GM12878 (cell line): ENCODE measurements around the gene PYHIN1. TPM values are rescaled to one million over a fixed set of nuclear protein-coding genes. Genes with fewer than 3 reads are reported as not detected.
A peak's percentile ranks its signal among the peaks of the same experiment; 100 is the strongest.

Experiments used
- CEBPB ChIP-seq, 2 experiments: fragments of 150-350 bp in 1 of 2; IDR thresholded peaks; 2 replicates each; pipeline ENCODE4 v1.6.1; 2012 to 2014; ENCODE audit warnings: low read depth in 2 of 2, low read length in 2 of 2, borderline replicate concordance in 1 of 2, inconsistent platforms in 1 of 2
- CEBPZ ChIP-seq: fragments of 150-350 bp; IDR thresholded peaks from 2 replicates; pipeline ENCODE4 v1.6.1; 2016; ENCODE audit warnings: low read depth, low read length
- CHD1 ChIP-seq: IDR thresholded peaks from 2 replicates; pipeline ENCODE4 v1.6.1; 2012; ENCODE audit warnings: low read depth, low read length, improper control_type of control experiment
- CHD2 ChIP-seq: IDR thresholded peaks from 2 replicates; pipeline ENCODE4 v1.6.1; 2011; ENCODE audit warnings: low read depth, low read length, improper control_type of control experiment, borderline replicate concordance
- CUX1 ChIP-seq: IDR thresholded peaks from 2 replicates; pipeline ENCODE4 v1.6.1; 2012; ENCODE audit warnings: improper control_type of control experiment, low read depth, low read length; ENCODE audit not compliant: insufficient replicate concordance
- EGR1 ChIP-seq, 2 experiments: IDR thresholded peaks; 1 replicate in 1 of 2; 2 replicates in 1 of 2; pipeline ENCODE4 v1.6.1; 2011 to 2012; ENCODE audit warnings: low read depth in 2 of 2, low read length in 2 of 2, borderline replicate concordance in 1 of 2, mild to moderate bottlenecking in 1 of 2, moderate library complexity in 1 of 2
- FOXK2 ChIP-seq: fragments of 450-650 bp; IDR thresholded peaks from 2 replicates; pipeline ENCODE4 v1.6.1; 2017; ENCODE audit warnings: mild to moderate bottlenecking, moderate library complexity
- IRF4 ChIP-seq: IDR thresholded peaks from 2 replicates; pipeline ENCODE4 v1.6.1; 2011; ENCODE audit warnings: low read depth, low read length
- KAT2A ChIP-seq: conservative IDR thresholded peaks from 2 replicates; pipeline ENCODE4 v1.6.1; 2011; ENCODE audit warnings: low read depth, low read length; ENCODE audit not compliant: control insufficient read depth
- KDM1A ChIP-seq: fragments of 200-600 bp; sonication (generic); IDR thresholded peaks from 2 replicates; pipeline ENCODE4 v1.6.1; 2016; ENCODE audit warnings: borderline replicate concordance
- LARP7 ChIP-seq: fragments of 450-650 bp; IDR thresholded peaks from 2 replicates; pipeline ENCODE4 v1.6.1; 2017; ENCODE audit warnings: mild to moderate bottlenecking
- NFYB ChIP-seq: IDR thresholded peaks from 2 replicates; pipeline ENCODE4 v1.6.1; 2011; ENCODE audit warnings: low read depth, mild to moderate bottlenecking, low read length, improper control_type of control experiment, moderate library complexity; ENCODE audit not compliant: insufficient read depth
- NR2C1 ChIP-seq: fragments of 450-650 bp; IDR thresholded peaks from 2 replicates; pipeline ENCODE4 v1.6.1; 2017; ENCODE audit warnings: antibody characterized with exemption, mild to moderate bottlenecking, moderate library complexity
- PBX3 ChIP-seq: IDR thresholded peaks from 2 replicates; pipeline ENCODE4 v1.6.1; 2011; ENCODE audit warnings: mild to moderate bottlenecking, low read depth, low read length, moderate library complexity; ENCODE audit not compliant: insufficient replicate concordance
- POLR2A ChIP-seq: IDR thresholded peaks from 2 replicates; pipeline ENCODE4 v1.6.1; 2011; ENCODE audit warnings: low read depth, mild to moderate bottlenecking, low read length
- POLR2AphosphoS2 ChIP-seq: IDR thresholded peaks from 2 replicates; pipeline ENCODE4 v1.6.1; 2011; ENCODE audit warnings: low read depth, mild to moderate bottlenecking, low read length, improper control_type of control experiment, moderate library complexity
- RELA ChIP-seq: fragments of 450-650 bp; IDR thresholded peaks from 2 replicates; pipeline ENCODE4 v1.8.0; 2014; ENCODE audit warnings: borderline replicate concordance; ENCODE audit not compliant: partially characterized antibody
- RFX5 ChIP-seq: IDR thresholded peaks from 2 replicates; pipeline ENCODE4 v1.6.1; 2011; ENCODE audit warnings: low read depth, low read length, improper control_type of control experiment
- RUNX3 ChIP-seq: IDR thresholded peaks from 2 replicates; pipeline ENCODE4 v1.6.1; 2012; ENCODE audit warnings: low read length, inconsistent platforms
- SMC3 ChIP-seq: IDR thresholded peaks from 2 replicates; pipeline ENCODE4 v1.6.1; 2011; ENCODE audit warnings: low read length, improper control_type of control experiment, borderline replicate concordance
- ZNF384 ChIP-seq: IDR thresholded peaks from 2 replicates; pipeline ENCODE4 v1.6.1; 2012; ENCODE audit warnings: low read depth, mild to moderate bottlenecking, low read length, improper control_type of control experiment, borderline replicate concordance
- polyA plus RNA-seq, 11 experiments: library from polyadenylated mRNA; depleted of rRNA in 4 of 11; unstranded in 6 of 11; stranded (reverse) in 5 of 11; fragments of >200 nt; fragmentation: Nextera tagmentation in 4 of 11; fragmentation: Illumina TruSeq in 1 of 11; extraction: Ambion mirVana in 4 of 11; extraction: Trizol in 1 of 11; gene quantifications; 1 replicate in 1 of 11; 2 replicates in 10 of 11; pipeline versions ENCODE4 v1.2.1 to v1.2.3, GENCODE V29; 2011 to 2016; ENCODE audit warnings: inconsistent platforms in 2 of 11, missing spikeins in 2 of 11, low read depth in 1 of 11
- total RNA-seq, 4 experiments: library from RNA; depleted of rRNA in 3 of 4; stranded (reverse); fragments of >200 nt in 3 of 4; fragmentation: Illumina TruSeq in 1 of 4; extraction: Trizol in 1 of 4; gene quantifications; 2 replicates each; pipeline versions ENCODE4 v1.2.1 to v1.2.3, GENCODE V29; 2013 to 2021

Gene PYHIN1
- total and polyA plus RNA-seq, 10 of the 15 experiments (the other 5 are each of a cell fraction or from before 2014, with no cell fraction given), result 0.19 to 7.2 (median 0.38) TPM

GRCh38 chr1:159015440-159015909, 84.1 kb downstream of the PYHIN1 start (continued):
- no peak for TF ChIP-seq CUX1
- no peak for TF ChIP-seq CHD1
- TF ChIP-seq NR2C1, result no peak
- peak; percentile 79; the same call in 1 of the 2 replicates for TF ChIP-seq IRF4
- peak; percentile 22; the same call in 1 of the 2 replicates for TF ChIP-seq CHD2
- no peak for TF ChIP-seq KAT2A
- TF ChIP-seq ZNF384, result no peak
- no peak for TF ChIP-seq RFX5
- no peak for TF ChIP-seq KDM1A
- TF ChIP-seq POLR2AphosphoS2, result peak; percentile 50; the same call in 1 of the 2 replicates
- TF ChIP-seq LARP7, result no peak
- peak; percentile 81 for TF ChIP-seq POLR2A
- TF ChIP-seq CEBPZ, result no peak
- no peak for TF ChIP-seq SMC3
- TF ChIP-seq RELA, result no peak
- TF ChIP-seq PBX3, result no peak
- no peak for TF ChIP-seq NFYB
- no peak for TF ChIP-seq CEBPB (IDR thresholded peaks at IDR 0.05; ENCODE audit: borderline replicate concordance in 1 of 2, low read depth in 2 of 2, low read length in 2 of 2)
- TF ChIP-seq EGR1 (IDR thresholded peaks at IDR 0.05; ENCODE audit: borderline replicate concordance in 1 of 2, low read depth in 2 of 2, low read length in 2 of 2), result no peak
- no peak for TF ChIP-seq FOXK2
- no peak for TF ChIP-seq RUNX3
